C4-2B (cell line): Measurements from ENCODE around the gene UNCX.

ENCODE experiments used
- CTCF ChIP-seq: fragments of 450-650 bp; conservative IDR thresholded peaks from 2 replicates; pipeline ENCODE4 v1.5.1; 2017; ENCODE audit warnings: mild to moderate bottlenecking
- ZFX ChIP-seq: fragments of 450-650 bp; IDR thresholded peaks from 2 replicates; pipeline ENCODE4 v1.6.1; 2017

DNA sequence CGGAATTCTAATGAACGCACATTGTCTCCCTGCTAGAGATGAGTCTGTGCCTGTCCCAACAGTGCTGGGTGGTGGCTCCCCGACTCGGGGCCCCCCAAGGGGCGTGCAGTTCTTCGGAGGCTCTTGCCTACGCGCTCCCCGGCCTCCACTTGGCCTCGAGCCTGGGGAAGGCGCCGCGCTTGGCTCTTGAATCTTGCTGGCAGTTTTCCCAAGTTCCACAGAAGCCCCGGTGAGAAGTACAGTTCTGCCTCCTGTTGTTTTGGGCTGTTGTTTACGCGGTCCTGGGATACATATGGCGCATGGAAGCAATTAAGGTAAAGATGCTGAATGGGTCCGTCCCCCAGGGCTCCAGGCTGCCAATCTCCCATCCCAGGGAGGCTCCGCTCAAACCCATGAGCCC, 32.6 kb upstream of the UNCX start:
- TF ChIP-seq CTCF (no peak), ZFX (no peak)
